Panc1 (cell line): Measurements from ENCODE around the gene RNPS1.

ENCODE experiments used
- CTCF ChIP-seq: fragments of 450-650 bp; IDR thresholded peaks from 2 replicates; pipeline ENCODE4 v1.5.1; 2017; ENCODE audit warnings: mild to moderate bottlenecking
- POLR2AphosphoS5 ChIP-seq: IDR thresholded peaks from 2 replicates; pipeline ENCODE4 v1.6.1; 2012; ENCODE audit warnings: mild to moderate bottlenecking, low read depth, low read length, moderate library complexity
- REST ChIP-seq, 2 experiments: IDR thresholded peaks; 2 replicates each; pipeline ENCODE4 v1.6.1; 2011 to 2012; ENCODE audit warnings: low read depth in 2 of 2, control low read depth in 1 of 2, low read length in 1 of 2, mild to moderate bottlenecking in 1 of 2, moderate library complexity in 1 of 2; ENCODE audit not compliant: insufficient read depth in 1 of 2
- SIN3A ChIP-seq: IDR thresholded peaks from 2 replicates; pipeline ENCODE4 v1.6.1; 2012; ENCODE audit warnings: low read depth, mild to moderate bottlenecking, low read length, moderate library complexity, borderline replicate concordance; ENCODE audit not compliant: insufficient read depth
- TCF7L2 ChIP-seq: IDR thresholded peaks from 2 replicates; pipeline ENCODE4 v1.6.1; 2011; ENCODE audit warnings: mild to moderate bottlenecking, low read depth, low read length, inconsistent platforms

DNA sequence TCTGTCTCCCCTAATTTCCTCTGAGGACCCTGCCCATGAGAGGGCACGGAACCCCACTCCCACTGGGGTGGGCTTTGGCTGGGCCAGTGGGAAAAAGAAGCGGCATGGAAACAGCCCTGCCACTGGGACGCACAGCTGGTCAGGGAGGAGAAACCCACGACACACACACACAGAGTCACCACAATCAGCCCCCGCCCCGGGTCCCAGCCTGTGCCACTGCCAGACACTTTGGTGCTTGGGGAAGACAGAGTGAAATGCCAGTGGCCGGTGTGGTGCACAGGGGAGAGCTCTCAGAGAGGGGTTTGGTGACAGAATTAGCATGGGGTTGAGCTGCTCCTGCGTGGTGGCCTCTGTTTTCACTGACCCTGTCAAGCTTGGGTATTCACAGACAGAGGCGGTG, 30.7 kb upstream of the RNPS1 start:
- no peak for TF ChIP-seq CTCF
- TF ChIP-seq SIN3A: no peak
- no peak for TF ChIP-seq POLR2AphosphoS5
- no peak for TF ChIP-seq TCF7L2
- no peak for TF ChIP-seq REST (IDR thresholded peaks at IDR 0.05; ENCODE audit: insufficient read depth in 1 of 2, low read depth in 2 of 2, low read length in 1 of 2)
